GM12891 (cell line): Measurements from ENCODE around the gene IMMP2L.

Experiments used
- DNase-seq: peaks from one replicate; pipeline ENCODE4 v3.0.0; 2011; ENCODE audit warnings: low spot score; ENCODE audit not compliant: insufficient read length
- FAIRE-seq: peaks from 2 replicates; lab custom pipeline; 2011; peaks lifted over from hg19 to GRCh38; lab: Jason Lieb, UNC
- PAX5 ChIP-seq: IDR thresholded peaks from 2 replicates; pipeline ENCODE4 v1.6.1; 2011; ENCODE audit warnings: low read length, moderate library complexity, mild to moderate bottlenecking; ENCODE audit not compliant: insufficient read depth, severe bottlenecking
- POLR2A ChIP-seq: IDR thresholded peaks from 2 replicates; pipeline ENCODE4 v1.6.1; 2011; ENCODE audit warnings: low read depth, low read length, control low read depth
- POLR2AphosphoS5 ChIP-seq: IDR thresholded peaks from 2 replicates; pipeline ENCODE4 v1.6.1; 2011; ENCODE audit warnings: low read depth, low read length, control low read depth
- POU2F2 ChIP-seq: IDR thresholded peaks from 2 replicates; pipeline ENCODE4 v1.6.1; 2011; ENCODE audit warnings: low read depth, mild to moderate bottlenecking, control low read depth, low read length, moderate library complexity
- SPI1 ChIP-seq: IDR thresholded peaks from 2 replicates; pipeline ENCODE4 v1.6.1; 2011; ENCODE audit warnings: low read depth, low read length, control low read depth
- TAF1 ChIP-seq: IDR thresholded peaks from 2 replicates; pipeline ENCODE4 v1.6.1; 2011; ENCODE audit warnings: low read depth, low read length, control low read depth

The IMMP2L gene

GRCh38 chr7:110922906-110923305 lies 639.4 kb downstream of the IMMP2L start:
- FAIRE-seq, result no peak

GRCh38 chr7:110921595-110922151 lies 640.6 kb downstream of the IMMP2L start:
- FAIRE-seq (no peak), DNase-seq (no peak)
- TF ChIP-seq PAX5 (no peak), SPI1 (no peak), POLR2A (no peak), TAF1 (no peak), POLR2AphosphoS5 (no peak), POU2F2 (no peak)

More at GRCh38 chr7:110922906-110923305, 639.4 kb downstream of the IMMP2L start:
- no peak for TF ChIP-seq SPI1
- no peak for DNase-seq

- no peak for DNase-seq
- FAIRE-seq, result no peak
- no peak for TF ChIP-seq TAF1
- TF ChIP-seq PAX5, result no peak
- no peak for TF ChIP-seq POLR2A
- TF ChIP-seq POU2F2, result no peak
- no peak for TF ChIP-seq POLR2AphosphoS5
- TF ChIP-seq SPI1, result no peak
These were observed 643.2 kb downstream of the IMMP2L start for GRCh38 chr7:110918949-110919548.

GRCh38 chr7:110914263-110914662 lies 648.0 kb downstream of the IMMP2L start:
- no peak for TF ChIP-seq PAX5
- no peak for TF ChIP-seq SPI1
- no peak for TF ChIP-seq POLR2A
- no peak for TF ChIP-seq POLR2AphosphoS5
- no peak for TF ChIP-seq POU2F2
- no peak for TF ChIP-seq TAF1
- no peak for FAIRE-seq

GRCh38 chr7:110911632-110912031 lies 650.7 kb downstream of the IMMP2L start:
- DNase-seq, result no peak
- FAIRE-seq, result no peak
- TF ChIP-seq POLR2A (no peak), POU2F2 (no peak), TAF1 (no peak), POLR2AphosphoS5 (no peak), SPI1 (no peak), PAX5 (no peak)

More at GRCh38 chr7:110914263-110914662, 648.0 kb downstream of the IMMP2L start:
- no peak for DNase-seq

GRCh38 chr7:110909117-110909516 lies 653.2 kb downstream of the IMMP2L start:
- FAIRE-seq (no peak), DNase-seq (no peak)
- no peak for TF ChIP-seq PAX5
- no peak for TF ChIP-seq POU2F2
- TF ChIP-seq TAF1, result no peak
- no peak for TF ChIP-seq POLR2A
- no peak for TF ChIP-seq SPI1
- no peak for TF ChIP-seq POLR2AphosphoS5

- DNase-seq (no peak), FAIRE-seq (no peak)
- TF ChIP-seq PAX5 (no peak), TAF1 (no peak), POLR2A (no peak), POU2F2 (no peak), SPI1 (no peak), POLR2AphosphoS5 (no peak)
These were observed 656.3 kb downstream of the IMMP2L start for GRCh38 chr7:110905773-110906566.

- DNase-seq, result no peak
- TF ChIP-seq POU2F2 (no peak), PAX5 (no peak), TAF1 (no peak), POLR2AphosphoS5 (no peak), SPI1 (no peak), POLR2A (no peak)
- no peak for FAIRE-seq
These were observed 663.8 kb downstream of the IMMP2L start for GRCh38 chr7:110898516-110898915.

- no peak for DNase-seq
- TF ChIP-seq SPI1, result no peak
- no peak for TF ChIP-seq PAX5
- no peak for TF ChIP-seq POLR2A
- TF ChIP-seq POU2F2, result no peak
- no peak for TF ChIP-seq TAF1
- no peak for TF ChIP-seq POLR2AphosphoS5
- FAIRE-seq, result no peak
These were observed 664.8 kb downstream of the IMMP2L start for GRCh38 chr7:110897538-110897937.

GRCh38 chr7:110894111-110894510 lies 668.2 kb downstream of the IMMP2L start:
- no peak for FAIRE-seq
- TF ChIP-seq TAF1 (no peak), POLR2A (no peak), POU2F2 (no peak), POLR2AphosphoS5 (no peak), PAX5 (no peak), SPI1 (no peak)
- no peak for DNase-seq
